HCT116 (cell line): Measurements from ENCODE around the gene TARBP2. TPM values are rescaled to one million over a fixed set of nuclear protein-coding genes. Genes with fewer than 3 reads are reported as not detected.

Source experiments
- ATAC-seq: fragments of 200-7000 bp; cut with Tn5 transposase; 2 replicates; pipeline ENCODE4 v1.9.1; 2020; ENCODE audit warnings: mild to moderate bottlenecking, moderate library complexity
- BruUV-seq: library from RNA; stranded (reverse); fragments of 400-500 nt; replicated peaks from 2 replicates; lab custom pipeline; 2021; lab: Mats Ljungman, UMichigan
- CTCF ChIA-PET: fragments of 300-600 bp; sonication (Branson Sonifier 250); formaldehyde crosslinking; loops from one replicate; lab custom pipeline; 2021; ENCODE audit warnings: antibody characterized with exemption; lab: Charles Lee
- POLR2A ChIA-PET: fragments of 300-600, 350-600 bp; sonication (Branson Sonifier 250); formaldehyde crosslinking; loops from one replicate; lab custom pipeline; 2021; ENCODE audit warnings: antibody characterized with exemption; lab: Charles Lee
- RAD21 ChIA-PET, 2 experiments: fragments of 300-600 bp; sonication (Branson Sonifier 250); formaldehyde crosslinking; loops; one replicate each; lab custom pipeline; 2023; ENCODE audit warnings: low total read pairs in 2 of 2; ENCODE audit not compliant: uncharacterized antibody in 2 of 2, unreplicated experiment in 2 of 2, low non-redundant PET in 1 of 2; lab: Charles Lee
- DNase-seq: peaks from one replicate; pipeline ENCODE4 v3.0.0-alpha.2; 2010; ENCODE audit warnings: low read depth, low spot score
- H2AFZ ChIP-seq: fragments of 200-600 bp; shearing (Covaris generic), sonication (generic); 2 replicates; pipeline ENCODE4 v1.6.1; 2017; ENCODE audit warnings: low read depth, mixed run types, mixed read lengths, antibody characterized with exemption, low read length; ENCODE audit not compliant: poor library complexity, severe bottlenecking
- H3K27ac ChIP-seq: 2 replicates; pipeline ENCODE4 v1.5.1; 2012; ENCODE audit warnings: low read depth, low read length
- H3K27me3 ChIP-seq: fragments of 200-600 bp; sonication (generic); 2 replicates; pipeline ENCODE4 v1.6.1; 2016; ENCODE audit warnings: mixed run types, low read length, mixed read lengths; ENCODE audit not compliant: insufficient read depth
- H3K36me3 ChIP-seq, 2 experiments: fragments of 200-500 bp in 1 of 2; fragments of 200-600 bp in 1 of 2; sonication (Bioruptor generic) in 1 of 2; sonication (generic) in 1 of 2; 2 replicates each; pipeline versions ENCODE4 v1.5.1 to v1.6.1; 2014 to 2016; ENCODE audit warnings: low read length in 2 of 2, inconsistent platforms in 1 of 2, mixed read lengths in 1 of 2, mixed run types in 1 of 2; ENCODE audit not compliant: insufficient read depth in 2 of 2, control insufficient read depth in 1 of 2
- H3K4me1 ChIP-seq, 2 experiments: fragments of 200-600 bp in 1 of 2; sonication (generic) in 1 of 2; 2 replicates each; pipeline versions ENCODE4 v1.5.1 to v1.6.1; 2012 to 2017; ENCODE audit warnings: low read length in 2 of 2, inconsistent platforms in 1 of 2, mild to moderate bottlenecking in 1 of 2, mixed read lengths in 1 of 2, mixed run types in 1 of 2, moderate library complexity in 1 of 2; ENCODE audit not compliant: insufficient read depth in 2 of 2, control insufficient read depth in 1 of 2
- H3K4me2 ChIP-seq: fragments of 200-600 bp; sonication (generic); 2 replicates; pipeline ENCODE4 v1.6.1; 2017; ENCODE audit warnings: mixed run types, low read length, mixed read lengths
- H3K4me3 ChIP-seq, 2 experiments: fragments of 200-600 bp in 1 of 2; sonication (generic) in 1 of 2; replicated peaks in 1 of 2; 2 replicates each; pipeline ENCODE4 v1.5.1; 2011 to 2016; ENCODE audit warnings: low read length in 2 of 2, control low read depth in 1 of 2, low read depth in 1 of 2, mild to moderate bottlenecking in 1 of 2, mixed read lengths in 1 of 2, mixed run types in 1 of 2
- H3K79me2 ChIP-seq: fragments of 200-600 bp; sonication (generic); 2 replicates; pipeline ENCODE4 v1.6.1; 2017; ENCODE audit warnings: mild to moderate bottlenecking, mixed run types, low read length, moderate library complexity, mixed read lengths; ENCODE audit not compliant: insufficient read depth
- H3K9ac ChIP-seq: fragments of 200-600 bp; sonication (generic); 2 replicates; pipeline ENCODE4 v1.6.1; 2016; ENCODE audit warnings: low read length, mixed read lengths
- H3K9me2 ChIP-seq: fragments of 200-600 bp; sonication (generic), shearing (Covaris generic); 2 replicates; pipeline ENCODE4 v1.6.1; 2017; ENCODE audit warnings: mixed run types, mild to moderate bottlenecking, moderate library complexity; ENCODE audit not compliant: insufficient read depth
- H3K9me3 ChIP-seq, 2 experiments: fragments of 200-500 bp in 1 of 2; fragments of 200-600 bp in 1 of 2; sonication (Bioruptor generic) in 1 of 2; sonication (generic) in 1 of 2; 2 replicates each; pipeline ENCODE4 v1.6.1; 2014 to 2017; ENCODE audit warnings: low read length in 2 of 2, mixed read lengths in 2 of 2, inconsistent platforms in 1 of 2, low read depth in 1 of 2, mild to moderate bottlenecking in 1 of 2, mixed run types in 1 of 2, moderate library complexity in 1 of 2; ENCODE audit not compliant: control insufficient read depth in 1 of 2, insufficient read depth in 1 of 2
- H4K20me1 ChIP-seq: fragments of 200-600 bp; sonication (generic), shearing (Covaris generic); 2 replicates; pipeline ENCODE4 v1.6.1; 2017; ENCODE audit warnings: mixed run types, mild to moderate bottlenecking, moderate library complexity; ENCODE audit not compliant: insufficient read depth
- EGR1 ChIP-seq: IDR thresholded peaks from 2 replicates; pipeline ENCODE4 v1.6.1; 2012; ENCODE audit warnings: low read depth
- ELF1 ChIP-seq: IDR thresholded peaks from 2 replicates; pipeline ENCODE4 v1.6.1; 2012; ENCODE audit warnings: low read depth, borderline replicate concordance
- POLR2A ChIP-seq: IDR thresholded peaks from 2 replicates; pipeline ENCODE4 v1.7.0; 2011; ENCODE audit warnings: borderline replicate concordance; ENCODE audit not compliant: insufficient read depth, insufficient read length; ENCODE audit errors: extremely low read depth
- POLR2AphosphoS5 ChIP-seq: IDR thresholded peaks from 2 replicates; pipeline ENCODE4 v1.6.1; 2011; ENCODE audit warnings: mild to moderate bottlenecking, low read depth, low read length, moderate library complexity
- RAD21 ChIP-seq: IDR thresholded peaks from 2 replicates; pipeline ENCODE4 v1.6.1; 2012; ENCODE audit warnings: low read depth, mild to moderate bottlenecking
- SIN3A ChIP-seq: IDR thresholded peaks from 2 replicates; pipeline ENCODE4 v1.6.1; 2012; ENCODE audit warnings: low read depth
- YY1 ChIP-seq: IDR thresholded peaks from 2 replicates; pipeline ENCODE4 v1.6.1; 2011; ENCODE audit warnings: low read length, low read depth, moderate library complexity, mild to moderate bottlenecking; ENCODE audit not compliant: insufficient replicate concordance; ENCODE audit errors: extremely low read depth
- ZFX ChIP-seq: fragments of 450-650 bp; IDR thresholded peaks from 2 replicates; pipeline ENCODE4 v1.6.1; 2017
- ZNF274 ChIP-seq: fragments of 200-500 bp; sonication (Bioruptor generic); IDR thresholded peaks from 2 replicates; pipeline ENCODE4 v1.6.1; 2014; ENCODE audit warnings: mild to moderate bottlenecking, low read depth, low read length, inconsistent platforms
- intact Hi-C: fragments of 100-400 bp; cut with micrococcal nuclease; formaldehyde crosslinking; loops from 2 replicates; pipeline ENCODE4 v1.10.0; 2022
- total RNA-seq: library from RNA; stranded (reverse); gene quantifications from one replicate; pipeline ENCODE4 v1.2.1, GENCODE V29; 2021; ENCODE audit not compliant: unreplicated experiment
- TF ChIP-seq, protein P1 (sequence below): IDR thresholded peaks from 2 replicates; pipeline ENCODE4 v1.6.1; 2012
- TF ChIP-seq, protein P2 (sequence below): IDR thresholded peaks from 2 replicates; pipeline ENCODE4 v1.6.1; 2012
- TF ChIP-seq, protein P3 (sequence below), 3 experiments: fragments of 200-600 bp in 1 of 3; sonication (generic) in 1 of 3; IDR thresholded peaks in 2 of 3; conservative IDR thresholded peaks in 1 of 3; 2 replicates each; pipeline ENCODE4 v1.5.1; 2012 to 2017; ENCODE audit warnings: low read depth in 2 of 3, low read length in 2 of 3, antibody characterized with exemption in 1 of 3, borderline replicate concordance in 1 of 3, control low read depth in 1 of 3, mild to moderate bottlenecking in 1 of 3, mixed read lengths in 1 of 3, mixed run types in 1 of 3, moderate library complexity in 1 of 3; ENCODE audit not compliant: insufficient read depth in 1 of 3
- TF ChIP-seq, protein P4 (sequence below): IDR thresholded peaks from 2 replicates; pipeline ENCODE4 v1.6.1; 2011; ENCODE audit warnings: mild to moderate bottlenecking, low read length, moderate library complexity; ENCODE audit not compliant: insufficient replicate concordance; ENCODE audit errors: extremely low read depth

TARBP2 gene
- total RNA-seq, 1 experiment from 2014 or later: 40.1 TPM

DNA sequence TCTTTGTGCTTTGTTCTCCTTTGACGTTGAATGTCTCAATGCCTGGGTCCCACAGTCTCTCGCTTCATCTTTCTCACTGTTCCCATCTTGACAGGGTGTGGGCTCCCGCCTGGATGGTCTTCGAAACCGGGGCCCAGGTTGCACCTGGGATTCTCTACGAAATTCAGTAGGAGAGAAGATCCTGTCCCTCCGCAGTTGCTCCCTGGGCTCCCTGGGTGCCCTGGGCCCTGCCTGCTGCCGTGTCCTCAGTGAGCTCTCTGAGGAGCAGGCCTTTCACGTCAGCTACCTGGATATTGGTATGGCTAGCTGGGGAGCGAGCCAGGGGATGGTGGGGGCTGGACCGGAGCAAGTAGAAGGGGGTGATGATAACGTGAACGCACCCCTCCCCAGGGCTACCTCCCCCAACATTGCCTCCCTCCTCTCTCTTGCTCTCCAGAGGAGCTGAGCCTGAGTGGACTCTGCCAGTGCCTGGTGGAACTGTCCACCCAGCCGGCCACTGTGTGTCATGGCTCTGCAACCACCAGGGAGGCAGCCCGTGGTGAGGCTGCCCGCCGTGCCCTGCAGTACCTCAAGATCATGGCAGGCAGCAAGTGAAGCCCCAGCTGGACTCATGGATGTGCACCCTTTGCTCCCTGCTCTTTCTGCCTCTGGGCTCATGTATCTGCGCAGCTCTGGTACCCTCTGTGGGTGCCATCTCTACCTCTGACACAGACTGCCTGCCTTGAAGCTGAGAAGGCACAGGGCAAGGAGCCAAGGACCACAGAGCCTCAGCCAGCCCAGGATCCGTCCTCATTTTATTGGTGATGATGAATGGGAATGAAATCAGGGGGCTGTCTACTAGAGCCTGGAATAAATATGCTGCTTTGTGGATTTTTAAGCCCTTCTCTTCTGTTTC is 4.7 kb downstream of the TARBP2 start:
- no peak for ATAC-seq
- Histone ChIP-seq H3K4me2 (no peak overlapping the region), H3K4me1 (peaks cover 5 to 18% of the 10 kb centered on the region in 2 experiments), H3K36me3 (peaks cover 5 to 9% of the 10 kb centered on the region in 2 experiments; a peak in 3 of 4 replicates), H3K9ac (no peak overlapping the region), H3K9me3 (no peaks in the 10 kb centered on the region), H3K27me3 (no peaks in the 10 kb centered on the region), H4K20me1 (no peaks in the 10 kb centered on the region), H2AFZ (no peak overlapping the region), H3K79me2 (peaks cover 16% of the 10 kb centered on the region), H3K4me3 (no peak overlapping the region), H3K9me2 (no peaks in the 10 kb centered on the region), H3K27ac (no peak overlapping the region)
- intact Hi-C loops: no loop called here
- BruUV-seq: no TSS peak
- CTCF ChIA-PET: no interaction called here
- POLR2A ChIA-PET: no interaction called here
- RAD21 ChIA-PET: no interaction called here
- TF ChIP-seq ZFX (no peak), POLR2AphosphoS5 (no peak), POLR2A (no peak), RAD21 (no peak), YY1 (no peak), EGR1 (no peak), SIN3A (no peak), ZNF274 (no peak), ELF1 (no peak)
- TF ChIP-seq, protein P1, sequence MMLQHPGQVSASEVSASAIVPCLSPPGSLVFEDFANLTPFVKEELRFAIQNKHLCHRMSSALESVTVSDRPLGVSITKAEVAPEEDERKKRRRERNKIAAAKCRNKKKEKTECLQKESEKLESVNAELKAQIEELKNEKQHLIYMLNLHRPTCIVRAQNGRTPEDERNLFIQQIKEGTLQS: no peak
- TF ChIP-seq, protein P2, sequence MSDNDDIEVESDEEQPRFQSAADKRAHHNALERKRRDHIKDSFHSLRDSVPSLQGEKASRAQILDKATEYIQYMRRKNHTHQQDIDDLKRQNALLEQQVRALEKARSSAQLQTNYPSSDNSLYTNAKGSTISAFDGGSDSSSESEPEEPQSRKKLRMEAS: no peak
- TF ChIP-seq, protein P3, sequence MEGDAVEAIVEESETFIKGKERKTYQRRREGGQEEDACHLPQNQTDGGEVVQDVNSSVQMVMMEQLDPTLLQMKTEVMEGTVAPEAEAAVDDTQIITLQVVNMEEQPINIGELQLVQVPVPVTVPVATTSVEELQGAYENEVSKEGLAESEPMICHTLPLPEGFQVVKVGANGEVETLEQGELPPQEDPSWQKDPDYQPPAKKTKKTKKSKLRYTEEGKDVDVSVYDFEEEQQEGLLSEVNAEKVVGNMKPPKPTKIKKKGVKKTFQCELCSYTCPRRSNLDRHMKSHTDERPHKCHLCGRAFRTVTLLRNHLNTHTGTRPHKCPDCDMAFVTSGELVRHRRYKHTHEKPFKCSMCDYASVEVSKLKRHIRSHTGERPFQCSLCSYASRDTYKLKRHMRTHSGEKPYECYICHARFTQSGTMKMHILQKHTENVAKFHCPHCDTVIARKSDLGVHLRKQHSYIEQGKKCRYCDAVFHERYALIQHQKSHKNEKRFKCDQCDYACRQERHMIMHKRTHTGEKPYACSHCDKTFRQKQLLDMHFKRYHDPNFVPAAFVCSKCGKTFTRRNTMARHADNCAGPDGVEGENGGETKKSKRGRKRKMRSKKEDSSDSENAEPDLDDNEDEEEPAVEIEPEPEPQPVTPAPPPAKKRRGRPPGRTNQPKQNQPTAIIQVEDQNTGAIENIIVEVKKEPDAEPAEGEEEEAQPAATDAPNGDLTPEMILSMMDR (IDR thresholded peaks at IDR 0.05 in 2 of 3, conservative IDR thresholded peaks at IDR 0.05 in 1 of 3; ENCODE audit: borderline replicate concordance in 1 of 3, insufficient read depth in 1 of 3, low read depth in 2 of 3, low read length in 2 of 3): no peak
- TF ChIP-seq, protein P4, sequence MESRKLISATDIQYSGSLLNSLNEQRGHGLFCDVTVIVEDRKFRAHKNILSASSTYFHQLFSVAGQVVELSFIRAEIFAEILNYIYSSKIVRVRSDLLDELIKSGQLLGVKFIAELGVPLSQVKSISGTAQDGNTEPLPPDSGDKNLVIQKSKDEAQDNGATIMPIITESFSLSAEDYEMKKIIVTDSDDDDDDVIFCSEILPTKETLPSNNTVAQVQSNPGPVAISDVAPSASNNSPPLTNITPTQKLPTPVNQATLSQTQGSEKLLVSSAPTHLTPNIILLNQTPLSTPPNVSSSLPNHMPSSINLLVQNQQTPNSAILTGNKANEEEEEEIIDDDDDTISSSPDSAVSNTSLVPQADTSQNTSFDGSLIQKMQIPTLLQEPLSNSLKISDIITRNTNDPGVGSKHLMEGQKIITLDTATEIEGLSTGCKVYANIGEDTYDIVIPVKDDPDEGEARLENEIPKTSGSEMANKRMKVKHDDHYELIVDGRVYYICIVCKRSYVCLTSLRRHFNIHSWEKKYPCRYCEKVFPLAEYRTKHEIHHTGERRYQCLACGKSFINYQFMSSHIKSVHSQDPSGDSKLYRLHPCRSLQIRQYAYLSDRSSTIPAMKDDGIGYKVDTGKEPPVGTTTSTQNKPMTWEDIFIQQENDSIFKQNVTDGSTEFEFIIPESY: no peak
- no peak for DNase-seq
